NB4 (cell line): ENCODE measurements around the gene PPP1R16B.

Experiments used
- DNase-seq: peaks from one replicate; pipeline ENCODE4 v3.0.0; 2010; ENCODE audit warnings: low read depth
- H3K4me3 ChIP-seq: one replicate; pipeline ENCODE4 v1.5.1; 2011; ENCODE audit warnings: mild to moderate bottlenecking, low read depth, low read length, moderate library complexity
- MYC ChIP-seq: IDR thresholded peaks from 2 replicates; pipeline ENCODE4 v1.6.1; 2011; ENCODE audit warnings: low read depth, low read length
- POLR2A ChIP-seq: IDR thresholded peaks from 2 replicates; pipeline ENCODE4 v1.6.1; 2011; ENCODE audit warnings: mild to moderate bottlenecking; ENCODE audit not compliant: insufficient read length; ENCODE audit errors: extremely low read depth
- TF ChIP-seq, protein P1 (sequence below): IDR thresholded peaks from 2 replicates; pipeline ENCODE4 v1.6.1; 2011; ENCODE audit warnings: low read depth, low read length
- TF ChIP-seq, protein P2 (sequence below): IDR thresholded peaks from one replicate; pipeline ENCODE4 v1.5.1; 2012; ENCODE audit warnings: low read depth, low read length

Gene PPP1R16B

DNA sequence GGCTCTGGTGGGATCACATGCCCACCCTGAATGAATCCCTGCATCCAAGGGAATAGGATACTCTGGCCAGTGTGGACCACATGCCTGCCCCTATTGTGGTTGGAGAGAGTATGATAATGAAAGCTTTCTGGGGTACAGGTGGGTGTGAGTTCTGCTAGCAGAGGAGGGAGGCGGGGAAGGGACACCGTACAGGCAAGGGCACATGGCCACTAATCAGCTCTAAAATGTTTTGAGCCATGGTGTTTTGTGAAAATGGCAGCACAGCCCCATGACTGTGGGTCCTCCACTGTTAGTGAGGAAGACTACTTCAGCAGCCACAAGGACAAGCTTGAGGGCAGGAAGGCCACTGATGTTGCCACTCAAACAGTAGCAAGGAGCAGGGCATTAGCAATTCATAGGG is 144.8 kb downstream of the PPP1R16B start:
- DNase-seq, result no peak
- TF ChIP-seq MYC (no peak), POLR2A (no peak)
- TF ChIP-seq, protein P1, sequence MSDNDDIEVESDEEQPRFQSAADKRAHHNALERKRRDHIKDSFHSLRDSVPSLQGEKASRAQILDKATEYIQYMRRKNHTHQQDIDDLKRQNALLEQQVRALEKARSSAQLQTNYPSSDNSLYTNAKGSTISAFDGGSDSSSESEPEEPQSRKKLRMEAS, result no peak
- TF ChIP-seq, protein P2, sequence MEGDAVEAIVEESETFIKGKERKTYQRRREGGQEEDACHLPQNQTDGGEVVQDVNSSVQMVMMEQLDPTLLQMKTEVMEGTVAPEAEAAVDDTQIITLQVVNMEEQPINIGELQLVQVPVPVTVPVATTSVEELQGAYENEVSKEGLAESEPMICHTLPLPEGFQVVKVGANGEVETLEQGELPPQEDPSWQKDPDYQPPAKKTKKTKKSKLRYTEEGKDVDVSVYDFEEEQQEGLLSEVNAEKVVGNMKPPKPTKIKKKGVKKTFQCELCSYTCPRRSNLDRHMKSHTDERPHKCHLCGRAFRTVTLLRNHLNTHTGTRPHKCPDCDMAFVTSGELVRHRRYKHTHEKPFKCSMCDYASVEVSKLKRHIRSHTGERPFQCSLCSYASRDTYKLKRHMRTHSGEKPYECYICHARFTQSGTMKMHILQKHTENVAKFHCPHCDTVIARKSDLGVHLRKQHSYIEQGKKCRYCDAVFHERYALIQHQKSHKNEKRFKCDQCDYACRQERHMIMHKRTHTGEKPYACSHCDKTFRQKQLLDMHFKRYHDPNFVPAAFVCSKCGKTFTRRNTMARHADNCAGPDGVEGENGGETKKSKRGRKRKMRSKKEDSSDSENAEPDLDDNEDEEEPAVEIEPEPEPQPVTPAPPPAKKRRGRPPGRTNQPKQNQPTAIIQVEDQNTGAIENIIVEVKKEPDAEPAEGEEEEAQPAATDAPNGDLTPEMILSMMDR, result no peak
- no peak overlapping the region for H3K4me3 ChIP-seq

DNA sequence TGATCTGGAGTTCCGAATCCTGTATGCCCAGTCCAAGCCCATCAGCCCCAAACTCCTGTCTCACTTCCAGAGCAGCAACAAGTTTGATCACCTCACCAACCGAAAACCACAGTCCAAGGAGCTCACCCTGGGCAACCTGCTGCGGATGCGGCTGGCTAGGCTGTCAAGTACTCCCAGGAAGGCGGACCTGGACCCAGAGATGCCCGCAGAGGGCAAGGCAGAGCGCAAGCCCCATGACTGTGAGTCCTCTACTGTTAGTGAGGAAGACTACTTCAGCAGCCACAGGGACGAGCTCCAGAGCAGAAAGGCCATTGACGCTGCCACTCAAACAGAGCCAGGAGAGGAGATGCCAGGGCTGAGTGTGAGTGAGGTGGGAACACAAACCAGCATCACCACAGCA is 146.1 kb downstream of the PPP1R16B start:
- DNase-seq, result no peak
- no peak overlapping the region for H3K4me3 ChIP-seq
- TF ChIP-seq MYC (no peak), POLR2A (no peak)
- TF ChIP-seq, protein P2, result no peak
- TF ChIP-seq, protein P1, result no peak

DNA sequence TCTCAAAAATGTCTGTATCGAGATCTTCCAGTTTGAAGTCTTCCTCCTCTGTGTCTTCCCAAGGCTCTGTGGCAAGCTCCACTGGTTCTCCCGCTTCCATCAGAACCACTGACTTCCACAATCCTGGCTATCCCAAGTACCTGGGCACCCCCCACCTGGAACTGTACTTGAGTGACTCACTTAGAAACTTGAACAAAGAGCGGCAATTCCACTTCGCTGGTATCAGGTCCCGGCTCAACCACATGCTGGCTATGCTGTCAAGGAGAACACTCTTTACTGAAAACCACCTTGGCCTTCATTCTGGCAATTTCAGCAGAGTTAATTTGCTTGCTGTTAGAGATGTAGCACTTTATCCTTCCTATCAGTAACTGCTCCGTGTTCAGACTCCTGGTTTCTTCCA is 146.7 kb downstream of the PPP1R16B start:
- TF ChIP-seq, protein P2, result no peak
- TF ChIP-seq POLR2A (no peak), MYC (no peak)
- TF ChIP-seq, protein P1, result no peak
- no peak overlapping the region for H3K4me3 ChIP-seq
- DNase-seq, result no peak

DNA sequence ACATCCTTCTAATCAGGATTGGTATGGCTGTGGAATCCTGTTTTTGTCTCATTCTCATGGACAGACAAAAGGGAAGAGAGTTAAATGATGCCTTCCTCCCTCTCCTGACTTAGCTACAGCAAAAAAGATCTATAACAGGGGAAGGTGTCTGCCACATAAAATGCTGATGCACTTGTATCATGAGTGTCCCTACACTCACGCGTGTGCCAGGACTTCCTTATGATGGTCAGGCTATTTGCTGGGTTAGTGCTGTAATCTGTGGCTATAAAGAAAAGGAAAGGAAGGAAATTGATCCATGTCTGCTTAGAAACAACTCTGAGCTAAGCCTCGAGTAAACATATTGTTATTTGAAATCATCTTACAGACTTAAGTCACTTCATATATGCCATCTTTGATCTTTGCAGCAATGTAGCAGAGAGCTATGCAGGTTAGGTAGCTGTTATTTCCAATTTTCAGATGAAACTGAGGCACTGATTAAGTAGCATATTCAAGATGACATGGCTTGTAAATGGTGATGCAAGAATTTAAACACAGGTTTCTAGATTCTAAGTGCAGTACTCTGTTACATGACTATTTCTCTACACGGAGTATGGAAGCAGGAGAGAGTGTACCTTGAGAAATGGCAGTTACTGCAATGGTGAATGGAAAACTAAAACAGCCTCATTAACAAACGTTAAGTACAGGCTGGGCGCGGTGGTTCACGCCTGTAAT is 148.3 kb downstream of the PPP1R16B start:
- no peak for DNase-seq
- no peak overlapping the region for H3K4me3 ChIP-seq
- TF ChIP-seq, protein P1, result no peak
- TF ChIP-seq MYC (no peak), POLR2A (no peak)
- TF ChIP-seq, protein P2, result no peak

DNA sequence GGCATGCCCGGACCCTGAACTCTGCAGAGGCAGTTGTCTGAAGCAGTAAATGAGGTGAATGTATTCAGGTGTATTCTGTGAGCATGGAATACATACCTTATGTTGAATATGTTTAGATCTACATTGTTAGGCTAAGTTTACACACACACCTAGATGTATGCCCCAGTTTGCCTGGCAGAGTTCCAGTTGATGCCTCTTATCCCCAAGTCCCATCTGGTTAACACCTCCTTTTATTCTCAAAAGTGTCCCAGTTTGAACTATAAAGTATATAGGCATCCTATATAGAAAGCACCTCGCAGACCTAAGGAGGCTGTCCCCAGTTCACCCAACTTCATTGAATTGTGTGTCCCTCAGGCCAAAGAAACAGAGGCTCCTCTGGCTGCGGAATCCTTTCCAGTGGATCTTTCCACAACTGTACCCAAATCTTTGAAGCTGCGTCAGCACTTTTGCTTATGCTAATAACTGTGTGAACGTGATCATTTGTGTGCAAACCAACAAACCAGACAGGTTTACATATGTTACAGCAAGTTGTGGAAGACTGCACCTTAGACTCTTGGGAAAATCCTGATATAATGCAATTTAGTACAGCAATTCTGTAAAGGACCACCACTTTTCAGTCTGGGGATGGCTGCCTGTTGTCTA is 151.9 kb downstream of the PPP1R16B start:
- H3K4me3 ChIP-seq, result no peak overlapping the region
- TF ChIP-seq MYC (no peak), POLR2A (no peak)
- TF ChIP-seq, protein P1, result no peak
- TF ChIP-seq, protein P2, result no peak
- DNase-seq, result no peak
